ENCODE measurements around the gene PLCL2.
"Not testable (repeated sequence)": the region's sequence is repeated elsewhere in the genome, so short reads cannot be mapped to it uniquely, and the experiment has no call there.

PLCL2 gene

DNA sequence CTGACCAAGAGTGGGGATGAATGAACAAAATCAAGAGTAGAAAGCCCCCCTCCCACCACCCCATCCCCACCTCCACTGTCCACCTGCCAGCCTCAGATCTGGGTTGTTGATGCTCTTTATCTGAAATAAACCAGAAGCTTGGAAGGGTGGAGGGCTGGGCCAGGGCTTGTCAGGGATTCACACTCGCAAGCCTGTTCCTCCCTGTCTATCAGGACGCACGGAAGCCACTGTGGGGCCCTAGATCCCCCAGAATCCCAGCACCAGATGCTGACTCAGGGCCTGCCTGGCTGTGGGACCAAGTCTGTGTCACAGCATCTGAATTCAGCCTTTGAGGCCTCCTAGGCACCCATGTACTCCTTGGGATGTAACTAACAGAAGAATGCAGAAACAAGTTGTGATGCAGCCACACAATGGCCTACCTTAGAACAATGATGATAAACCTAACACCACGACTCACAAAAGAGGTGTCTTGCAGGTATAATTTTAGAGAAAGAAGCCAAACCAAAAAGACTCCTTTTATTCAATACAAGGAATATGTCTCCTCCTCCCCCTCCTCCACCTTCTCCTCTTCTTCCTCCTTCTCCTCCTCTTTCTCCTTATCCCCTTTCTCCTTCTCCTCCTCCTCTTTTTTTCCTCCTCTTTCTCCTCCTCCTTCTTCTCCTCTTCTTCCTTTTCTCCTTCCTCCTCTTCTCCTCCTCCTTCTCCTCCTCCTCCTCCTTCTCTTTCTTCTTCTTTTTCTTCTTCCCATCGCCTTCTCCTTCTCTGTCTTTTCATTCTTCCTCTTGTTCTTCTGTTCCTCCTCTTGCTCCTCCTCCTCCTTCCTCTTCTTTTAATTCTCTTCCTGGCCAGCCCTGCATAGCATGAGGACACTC is 234.7 kb downstream of the PLCL2 start:
- DNase-seq (ENCODE audit: low spot score), result no peak

DNA sequence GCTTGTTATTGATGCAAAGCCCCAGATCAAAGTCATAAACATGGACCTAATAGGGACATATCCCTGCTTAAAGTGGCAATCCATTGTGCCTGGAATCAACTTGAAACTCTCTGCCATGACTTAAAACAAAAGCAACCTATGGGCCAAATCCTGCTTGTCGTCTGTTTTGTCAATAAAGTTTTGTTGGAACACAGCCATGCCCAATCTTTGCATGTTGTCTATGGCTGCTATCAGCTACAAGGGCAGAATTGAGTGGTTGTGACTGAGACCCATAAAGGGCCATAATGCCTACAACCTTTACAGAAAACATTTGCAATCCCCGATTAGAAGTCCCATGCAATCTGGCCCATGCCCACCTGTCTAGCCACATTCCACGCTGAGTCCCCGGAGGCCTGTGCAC is 235.4 kb downstream of the PLCL2 start:
- no peak for DNase-seq (ENCODE audit: low spot score)

DNA sequence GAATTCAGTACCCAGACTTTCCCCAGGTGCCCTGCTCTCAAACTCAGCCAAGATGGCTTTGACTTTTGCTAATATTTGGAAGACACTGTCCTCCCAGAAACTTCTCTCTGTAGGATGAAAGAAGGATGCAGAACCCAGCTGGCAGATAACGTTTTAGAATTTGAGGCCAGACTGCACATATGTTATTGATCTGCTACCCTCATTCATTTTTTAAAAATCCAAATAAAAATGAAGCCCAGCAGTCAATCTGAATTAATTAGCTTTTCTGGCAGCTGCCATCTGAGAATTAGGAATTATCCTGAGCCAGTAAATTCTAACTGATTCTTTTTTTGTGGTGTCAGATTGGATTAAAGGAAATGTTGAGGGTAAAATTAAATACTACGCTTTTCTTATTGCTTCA is 236.6 kb downstream of the PLCL2 start:
- DNase-seq (ENCODE audit: low spot score), result no peak

DNA sequence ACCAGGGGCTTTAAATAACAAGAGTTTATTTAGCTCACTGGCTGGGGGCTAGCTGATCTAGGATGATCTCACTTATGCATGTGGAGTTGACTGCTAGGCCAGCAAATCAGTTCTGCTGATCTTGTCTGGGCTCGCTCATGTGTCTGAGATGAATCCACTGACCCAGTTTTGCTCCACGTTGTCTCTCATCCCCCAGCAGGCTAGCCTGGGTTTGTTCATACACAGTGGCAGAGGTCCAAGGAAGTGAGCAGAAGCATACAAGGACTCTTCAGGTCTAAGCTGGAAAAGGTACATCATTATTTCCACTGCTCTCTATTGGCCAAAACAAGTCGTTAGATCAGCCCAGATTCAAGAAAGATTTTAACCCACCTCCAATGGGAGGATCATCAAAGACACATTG is 238.0 kb downstream of the PLCL2 start:
- no peak for DNase-seq (ENCODE audit: low spot score)

DNA sequence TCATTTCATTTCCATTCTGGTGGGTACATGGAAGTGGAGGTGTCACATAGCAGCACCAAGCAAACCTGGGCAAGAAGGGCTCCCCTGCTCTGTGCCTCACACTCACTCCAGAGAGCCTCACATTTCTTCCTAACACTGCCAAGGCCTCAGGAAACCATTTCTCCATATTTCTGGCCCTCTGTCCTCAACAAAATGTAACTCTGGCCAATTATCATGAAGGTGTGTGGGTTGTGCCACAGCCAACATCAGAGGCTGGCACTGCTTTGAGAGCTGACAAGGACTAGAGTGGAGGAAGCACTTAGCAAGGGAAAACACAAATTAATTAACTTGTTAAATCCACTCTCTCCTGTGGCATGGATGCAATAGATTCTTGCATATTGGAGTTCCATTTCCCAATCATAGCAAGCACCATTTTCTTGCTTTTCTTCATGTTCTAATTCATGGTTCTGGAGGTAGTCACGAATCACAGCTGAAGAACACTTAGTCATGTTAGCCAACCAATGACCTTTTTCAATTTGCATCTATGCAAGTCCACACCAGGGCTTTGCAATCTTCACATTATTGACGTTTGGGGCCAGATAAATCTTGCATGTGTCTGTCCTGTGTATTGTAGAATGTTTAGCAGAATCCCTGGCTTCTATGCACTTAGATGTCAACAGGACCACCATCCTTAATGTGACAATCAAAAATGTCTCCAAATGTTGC is 241.1 kb downstream of the PLCL2 start:
- no peak for DNase-seq (ENCODE audit: low spot score)

DNA sequence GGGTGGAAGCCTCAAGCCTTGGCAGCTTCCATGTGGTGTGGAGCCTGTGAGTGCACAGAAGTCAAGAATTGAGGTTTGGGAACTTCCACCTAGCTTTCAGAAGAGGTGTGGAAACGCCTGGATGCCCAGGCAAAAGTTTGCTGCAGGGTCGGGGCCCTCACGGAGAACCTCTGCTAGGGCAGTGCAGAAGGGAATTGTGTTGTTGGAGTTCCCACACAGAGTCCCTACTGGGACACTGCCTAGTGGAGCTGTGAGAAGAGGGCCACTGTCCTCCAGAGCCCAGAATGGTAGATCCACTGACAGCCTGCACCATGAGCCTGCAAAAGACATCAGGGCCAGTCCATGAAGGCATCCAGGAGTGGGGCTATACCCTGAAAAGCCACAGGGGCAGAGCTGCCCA is 243.9 kb downstream of the PLCL2 start:
- not testable (repeated sequence) for DNase-seq (ENCODE audit: low spot score)

DNA sequence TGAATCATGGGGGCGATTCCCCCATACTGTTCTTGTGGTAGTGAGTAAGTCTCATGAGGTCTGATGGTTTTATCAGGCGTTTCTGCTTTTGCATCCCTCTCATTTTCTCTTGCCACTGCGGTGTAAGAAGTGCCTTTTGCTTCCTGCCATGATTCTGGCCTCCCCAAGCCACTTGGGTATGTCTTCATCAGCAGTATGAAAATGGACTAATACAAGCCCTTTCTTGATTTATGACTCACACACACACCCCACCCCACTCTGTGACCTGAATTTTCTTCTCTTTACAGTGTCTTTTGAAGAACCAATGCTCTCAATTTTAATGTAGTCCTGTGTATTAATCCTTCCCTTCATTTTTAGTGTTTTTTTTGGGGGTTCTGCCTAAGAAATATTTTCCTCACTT is 244.8 kb downstream of the PLCL2 start:
- no peak for DNase-seq (ENCODE audit: low spot score)

DNA sequence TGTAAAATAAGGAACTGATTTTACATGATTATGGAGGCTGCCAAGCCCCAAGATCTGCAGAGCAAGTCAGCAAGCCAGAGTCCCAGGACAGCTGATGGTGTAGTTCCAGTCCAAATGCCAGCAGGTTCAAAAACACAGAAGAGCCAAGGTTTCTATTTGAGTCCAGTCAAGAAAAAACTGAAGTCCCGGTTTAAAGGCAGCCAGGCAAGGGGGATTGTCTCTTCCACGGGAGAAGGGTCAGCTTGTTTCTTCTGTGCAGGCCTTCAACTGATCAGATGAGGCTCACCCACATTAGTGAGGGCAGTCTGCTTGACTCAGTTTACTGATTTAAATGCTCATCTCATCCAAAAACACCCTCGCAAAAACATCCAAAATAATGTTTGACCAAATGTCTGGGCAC is 246.2 kb downstream of the PLCL2 start:
- no peak for DNase-seq (ENCODE audit: low spot score)

DNA sequence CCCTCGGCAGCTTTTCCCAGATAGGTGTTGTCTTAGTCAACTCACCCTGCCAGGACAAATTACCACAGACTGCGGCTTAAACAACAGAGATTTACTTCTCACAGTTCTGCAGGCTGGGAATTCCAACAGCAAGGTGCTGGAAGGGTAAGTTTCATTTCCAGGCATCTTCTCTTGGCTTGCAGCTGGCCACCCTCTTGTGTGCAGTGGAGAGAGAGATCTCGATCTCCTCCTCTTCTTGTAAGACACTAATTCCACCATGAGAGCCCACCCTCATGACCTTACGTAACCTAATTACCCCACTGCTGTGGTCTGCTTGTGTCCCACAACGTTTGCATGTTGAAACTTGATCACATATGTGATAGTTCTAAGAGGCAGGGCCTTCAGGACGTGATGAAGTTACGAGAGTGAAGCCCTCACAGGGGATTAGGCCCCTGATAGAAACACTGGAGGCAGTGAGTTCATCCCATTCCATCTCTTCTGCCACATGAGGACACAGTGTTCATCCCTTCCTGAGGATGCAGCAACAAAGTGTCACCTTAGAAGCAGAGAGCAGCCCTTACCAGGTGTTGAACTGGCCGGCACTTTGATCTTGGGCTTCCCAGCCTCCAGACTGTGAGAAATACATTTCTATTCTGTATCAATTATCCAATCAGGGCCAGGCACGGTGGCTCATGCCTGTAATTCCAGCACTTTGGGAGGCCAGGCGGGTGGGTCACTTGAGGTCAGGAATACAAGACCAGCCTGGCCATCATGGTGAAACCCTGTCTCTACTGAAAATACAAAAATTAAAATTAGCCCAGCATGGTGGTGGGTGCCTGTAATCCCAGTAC is 247.7 kb downstream of the PLCL2 start:
- DNase-seq (ENCODE audit: low spot score), result no peak

DNA sequence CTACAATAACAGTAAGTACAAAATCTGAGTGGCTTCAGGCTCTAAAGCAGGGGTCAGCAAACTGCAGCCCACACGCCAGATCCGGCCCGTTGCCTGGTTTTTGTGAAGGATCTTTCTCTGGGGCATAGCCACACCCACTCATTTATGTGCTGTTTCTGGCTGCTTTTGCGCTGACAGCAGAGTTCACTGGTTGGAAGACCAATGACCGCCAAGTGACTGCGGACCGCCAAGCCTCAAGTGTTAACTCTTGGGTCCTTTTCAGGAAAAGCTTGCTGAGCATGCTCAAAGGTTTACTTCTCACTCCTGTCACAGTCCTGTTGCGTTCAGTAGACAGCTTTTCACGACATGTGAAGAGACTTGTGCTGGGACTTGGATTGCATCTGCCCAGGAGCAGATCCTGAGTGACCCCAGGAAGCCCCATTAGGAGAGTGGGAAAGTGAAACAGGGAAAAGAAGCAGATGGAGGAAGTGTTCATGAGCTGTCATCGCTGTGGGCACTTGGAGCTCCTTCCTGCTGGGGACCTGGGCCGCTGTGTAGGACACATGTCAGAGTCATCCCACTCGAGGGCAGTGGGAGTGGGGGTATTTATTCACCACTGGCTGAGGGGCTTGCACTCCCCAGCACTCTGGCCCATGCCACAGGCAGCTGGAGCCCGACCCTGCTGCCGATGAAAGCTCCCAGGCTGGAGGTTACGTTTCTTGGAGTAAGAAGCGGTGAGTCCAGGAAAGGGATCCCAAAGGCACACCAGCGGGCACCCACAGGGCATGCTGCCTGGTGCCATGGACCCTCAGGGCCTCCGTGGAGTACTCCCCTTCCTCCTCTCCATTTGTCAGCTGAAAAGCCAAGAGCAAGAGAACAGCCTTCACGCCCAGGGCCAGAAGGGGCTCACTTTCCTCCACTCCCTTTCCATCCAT is 249.1 kb downstream of the PLCL2 start:
- DNase-seq (ENCODE audit: low spot score), result no peak

DNA sequence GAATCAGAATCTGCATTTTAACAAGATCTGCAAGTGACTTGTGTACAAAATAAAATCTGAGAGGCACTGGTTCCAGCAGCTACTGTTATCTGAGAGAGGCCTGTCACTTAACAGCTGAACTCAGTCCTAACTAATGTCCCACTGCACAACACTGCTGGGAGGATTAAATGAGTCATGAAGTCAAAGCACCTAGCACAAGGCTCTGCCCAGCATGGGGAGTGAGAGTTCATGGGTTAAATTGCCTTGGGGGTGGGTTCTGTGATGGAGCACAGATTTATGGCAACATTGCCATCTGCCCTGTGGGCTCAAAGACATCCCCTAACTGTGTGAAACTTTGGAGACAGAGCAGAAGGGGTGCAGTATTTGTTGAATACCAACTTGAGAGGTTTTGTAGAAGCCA is 250.9 kb downstream of the PLCL2 start:
- DNase-seq (ENCODE audit: low spot score), result no peak

DNA sequence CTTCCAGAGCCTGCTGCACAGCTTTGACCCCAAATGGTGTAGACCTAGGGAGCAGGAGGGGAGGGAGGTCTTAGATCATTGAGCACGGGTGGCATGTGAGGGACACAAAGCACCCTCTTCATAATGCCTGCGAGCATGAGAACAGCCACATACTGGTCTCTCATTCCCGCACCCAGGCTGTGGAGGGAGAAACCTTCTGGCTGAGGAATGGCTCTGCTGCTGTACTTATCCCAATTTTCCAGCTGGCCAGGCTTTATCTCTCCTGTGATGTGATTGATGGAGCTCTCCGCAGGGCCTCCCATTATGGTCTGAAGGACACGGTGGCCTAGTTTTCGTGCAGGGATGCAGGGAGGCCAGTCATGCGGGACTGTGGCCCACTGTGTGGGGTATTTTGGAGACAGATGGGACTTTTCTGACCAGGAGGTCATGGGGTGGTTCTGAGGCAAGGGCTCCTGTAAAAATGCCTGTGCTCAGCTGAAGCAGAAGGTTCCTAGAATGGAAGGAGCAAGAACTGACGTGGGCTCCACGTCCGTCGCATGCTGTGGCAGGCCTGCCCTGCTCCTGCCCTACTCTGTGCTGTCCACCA is 251.5 kb downstream of the PLCL2 start:
- no peak for DNase-seq (ENCODE audit: low spot score)

DNA sequence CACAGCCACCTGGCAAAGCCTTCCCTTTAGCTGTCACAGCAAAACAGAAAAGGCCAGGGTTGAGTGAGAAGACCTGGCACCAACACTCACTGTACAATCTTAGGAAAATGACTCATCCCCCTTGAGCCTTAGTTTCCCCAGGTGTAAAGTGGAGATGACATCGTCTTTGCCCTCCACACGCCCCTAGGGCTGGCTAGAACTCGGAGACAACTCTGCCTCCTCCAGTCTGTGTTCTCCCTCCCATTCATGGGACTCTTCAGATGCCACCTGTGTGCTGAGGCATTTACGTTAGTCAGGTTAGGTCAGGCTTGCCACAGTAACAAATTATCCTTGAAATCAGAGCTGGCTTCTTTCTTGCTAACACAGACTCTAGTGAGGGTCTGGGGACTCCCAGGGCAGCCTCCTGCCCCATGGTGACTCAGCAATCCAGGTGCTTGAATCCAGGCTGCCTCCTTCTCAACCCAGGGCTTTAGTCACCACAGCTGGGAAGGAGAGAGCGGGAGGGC is 252.6 kb downstream of the PLCL2 start:
- DNase-seq (ENCODE audit: low spot score), result no peak

DNA sequence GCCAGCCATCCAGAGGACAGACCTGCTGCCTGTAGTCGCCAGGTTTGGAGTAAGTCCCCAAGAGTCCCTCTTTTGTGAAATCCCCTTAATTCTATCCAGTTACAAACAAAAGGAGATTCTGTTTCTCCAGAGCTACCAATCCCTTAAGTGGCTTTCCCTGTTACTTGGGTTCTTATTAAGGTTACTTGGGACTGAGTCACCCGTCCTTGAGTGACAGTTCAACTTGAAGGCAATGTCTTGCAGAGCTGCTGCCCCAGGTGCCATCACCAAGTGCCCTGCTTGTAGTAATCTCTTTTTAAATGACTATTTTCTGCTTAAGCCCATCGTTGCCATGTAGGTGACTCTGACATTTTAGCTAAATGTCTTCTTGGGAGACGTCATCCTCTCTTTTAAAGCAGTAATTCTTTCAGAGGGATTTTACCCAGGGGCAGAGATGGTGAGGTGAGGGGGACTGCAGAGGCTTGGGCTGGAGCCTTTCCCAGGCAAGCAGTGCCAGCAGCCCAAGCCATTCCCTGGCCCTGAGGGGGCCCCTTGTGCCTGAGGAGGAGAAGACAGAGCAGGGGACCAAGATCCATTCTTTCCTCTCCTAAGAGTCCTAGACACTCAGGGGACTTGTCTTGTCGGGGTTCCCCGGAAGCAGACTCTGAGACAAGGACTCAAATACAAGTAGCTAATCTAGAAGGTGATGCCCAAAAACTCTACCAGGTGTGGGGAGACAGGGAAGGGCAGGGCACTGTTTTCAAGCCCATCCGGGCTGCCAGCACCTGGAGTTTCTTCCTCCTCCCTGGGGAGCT is 253.7 kb downstream of the PLCL2 start:
- DNase-seq (ENCODE audit: low spot score), result no peak

Measured in CD4-positive, alpha-beta T cell treated with Interleukin-6 at 100 ng/mL for 8 hours (primary cell).